ENCODE measurements around the gene NNAT.

NNAT gene

DNA sequence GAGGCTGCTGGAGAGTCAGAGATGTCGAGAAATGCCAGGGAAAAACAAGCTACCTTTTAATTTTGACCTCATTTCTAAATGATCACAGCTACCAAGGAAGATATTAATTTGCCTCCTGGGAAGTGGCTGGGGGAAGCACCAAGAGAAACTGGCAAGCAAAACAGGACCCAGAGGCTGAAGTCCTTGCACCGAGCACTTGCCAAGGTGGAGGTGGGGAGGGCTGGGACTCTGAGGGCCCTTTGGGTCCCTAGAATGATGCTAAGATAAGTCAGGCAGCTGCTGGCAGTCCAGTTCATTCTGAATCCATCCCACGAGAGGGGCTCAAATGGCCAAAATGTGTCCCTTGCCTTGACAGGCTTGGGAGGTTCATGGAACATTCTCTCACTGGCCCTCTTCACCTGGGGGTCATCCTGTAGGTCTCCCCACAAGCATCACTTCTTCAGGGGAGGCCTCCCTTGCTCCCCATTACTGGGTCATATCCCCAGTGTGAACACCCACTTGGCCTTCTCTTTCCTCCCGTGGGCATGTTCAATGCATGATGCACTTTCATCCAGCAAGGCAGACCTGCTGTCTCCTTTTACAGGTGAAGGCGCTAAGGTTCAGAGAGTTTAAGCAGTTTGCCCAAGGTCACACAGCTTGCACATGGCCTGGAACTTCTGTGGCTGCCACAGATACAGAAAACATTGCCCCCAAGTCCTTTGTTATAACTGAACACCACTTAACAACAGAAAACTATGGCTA is 45.7 kb downstream of the NNAT start:
- DNase-seq (ENCODE audit: low read depth in 2 of 2) = no peak

GRCh38 chr20:37567331-37567665 is 46.2 kb downstream of the NNAT start:
- no peak for DNase-seq (ENCODE audit: low read depth in 2 of 2)

GRCh38 chr20:37567671-37568588 is 46.9 kb downstream of the NNAT start:
- no peak for DNase-seq (ENCODE audit: low read depth in 2 of 2)

- no peak for DNase-seq (ENCODE audit: low read depth in 2 of 2)
These were observed 49.4 kb downstream of the NNAT start for GRCh38 chr20:37570419-37570818.

GRCh38 chr20:37571033-37571432 is 50.0 kb downstream of the NNAT start:
- DNase-seq (ENCODE audit: low read depth in 2 of 2) = no peak
